Measurements from ENCODE around the gene CCDC174. TPM values are rescaled to one million over a fixed set of nuclear protein-coding genes. Genes with fewer than 3 reads are reported as not detected.

The CCDC174 gene
- total RNA-seq, 3 donors from 2014 or later: 20.0 to 29.8 (median 27.9) TPM

DNA sequence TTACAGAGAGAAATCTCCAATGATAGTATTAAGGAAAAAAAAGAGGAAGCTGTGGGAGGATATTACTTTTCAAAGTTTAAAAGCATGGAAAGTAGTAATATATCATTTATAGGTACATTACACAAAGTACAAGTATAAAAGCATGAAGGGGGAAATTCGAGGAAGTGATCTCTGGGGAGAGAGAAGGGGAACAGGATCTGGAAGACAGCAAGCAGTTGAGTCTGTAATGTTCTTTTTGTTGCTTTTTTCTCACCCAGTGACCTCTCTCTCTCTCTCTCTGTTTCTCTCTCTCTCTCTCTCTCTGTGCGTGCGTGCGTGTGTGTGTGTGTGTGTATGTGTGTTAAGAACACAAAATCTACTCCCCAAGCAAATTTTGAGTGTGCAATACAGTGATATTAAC is 33.6 kb downstream of the CCDC174 start:
- TF ChIP-seq, protein P1, sequence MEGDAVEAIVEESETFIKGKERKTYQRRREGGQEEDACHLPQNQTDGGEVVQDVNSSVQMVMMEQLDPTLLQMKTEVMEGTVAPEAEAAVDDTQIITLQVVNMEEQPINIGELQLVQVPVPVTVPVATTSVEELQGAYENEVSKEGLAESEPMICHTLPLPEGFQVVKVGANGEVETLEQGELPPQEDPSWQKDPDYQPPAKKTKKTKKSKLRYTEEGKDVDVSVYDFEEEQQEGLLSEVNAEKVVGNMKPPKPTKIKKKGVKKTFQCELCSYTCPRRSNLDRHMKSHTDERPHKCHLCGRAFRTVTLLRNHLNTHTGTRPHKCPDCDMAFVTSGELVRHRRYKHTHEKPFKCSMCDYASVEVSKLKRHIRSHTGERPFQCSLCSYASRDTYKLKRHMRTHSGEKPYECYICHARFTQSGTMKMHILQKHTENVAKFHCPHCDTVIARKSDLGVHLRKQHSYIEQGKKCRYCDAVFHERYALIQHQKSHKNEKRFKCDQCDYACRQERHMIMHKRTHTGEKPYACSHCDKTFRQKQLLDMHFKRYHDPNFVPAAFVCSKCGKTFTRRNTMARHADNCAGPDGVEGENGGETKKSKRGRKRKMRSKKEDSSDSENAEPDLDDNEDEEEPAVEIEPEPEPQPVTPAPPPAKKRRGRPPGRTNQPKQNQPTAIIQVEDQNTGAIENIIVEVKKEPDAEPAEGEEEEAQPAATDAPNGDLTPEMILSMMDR (IDR thresholded peaks at IDR 0.05): no peak
- Histone ChIP-seq H3K9me3 (no peaks in the 10 kb centered on the region), H3K4me1 (ENCODE audit: low read depth) (no peaks in the 10 kb centered on the region), H3K4me3 (no peak overlapping the region), H3K36me3 (ENCODE audit: low read depth) (no peaks in the 10 kb centered on the region)
- intact Hi-C loops (cut with DNase I, micrococcal nuclease): no loop called here
- no peak for DNase-seq
- no peak for ATAC-seq

DNA sequence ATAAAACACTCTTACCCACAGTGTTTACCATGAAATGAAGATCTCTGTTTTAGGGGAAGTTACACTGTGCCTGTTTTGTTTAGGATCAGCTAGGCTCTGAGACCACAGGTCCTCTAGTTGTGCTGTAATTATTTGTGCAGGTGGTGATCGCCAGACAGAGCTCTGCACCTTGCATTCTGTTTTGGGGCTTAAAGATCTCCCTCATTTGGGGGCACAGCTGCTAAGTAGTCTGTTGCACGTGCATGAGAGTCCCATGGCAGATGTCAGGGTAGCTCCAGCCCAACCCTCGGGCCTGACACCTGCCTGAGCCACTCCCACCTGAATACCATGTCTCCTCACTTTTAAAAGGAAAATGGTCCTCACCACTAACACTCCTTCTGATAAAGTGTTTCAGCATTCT is 35.8 kb downstream of the CCDC174 start:
- H3K4me3 ChIP-seq: no peak overlapping the region
- intact Hi-C loops (cut with DNase I, micrococcal nuclease): no loop called here
- no peak for ATAC-seq
- no peaks in the 10 kb centered on the region for H3K36me3 ChIP-seq (ENCODE audit: low read depth)
- no peaks in the 10 kb centered on the region for H3K4me1 ChIP-seq (ENCODE audit: low read depth)
- H3K9me3 ChIP-seq: no peaks in the 10 kb centered on the region
- no peak for DNase-seq
- TF ChIP-seq, protein P1 (IDR thresholded peaks at IDR 0.05): no peak

DNA sequence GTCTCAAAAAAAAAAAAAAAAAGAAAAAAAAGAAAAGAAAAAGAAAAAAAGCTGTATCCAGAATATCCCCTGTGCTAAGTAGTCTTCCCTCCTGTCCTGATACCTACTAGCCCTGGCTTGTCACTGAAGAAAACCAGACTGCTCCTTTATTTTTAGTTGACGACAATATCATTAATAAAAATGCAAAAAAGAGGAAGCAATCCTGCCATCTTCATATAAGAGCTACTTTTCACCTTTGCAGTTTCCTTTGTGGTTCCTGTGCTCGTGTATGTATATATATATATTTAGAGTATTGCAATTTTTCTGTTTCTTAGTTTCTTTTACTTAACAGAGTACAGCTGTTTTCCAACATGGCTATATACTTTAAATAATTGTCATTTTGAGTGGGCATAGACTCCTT is 37.0 kb downstream of the CCDC174 start:
- TF ChIP-seq, protein P1 (IDR thresholded peaks at IDR 0.05): no peak
- intact Hi-C loops (cut with DNase I, micrococcal nuclease): no loop called here

DNA sequence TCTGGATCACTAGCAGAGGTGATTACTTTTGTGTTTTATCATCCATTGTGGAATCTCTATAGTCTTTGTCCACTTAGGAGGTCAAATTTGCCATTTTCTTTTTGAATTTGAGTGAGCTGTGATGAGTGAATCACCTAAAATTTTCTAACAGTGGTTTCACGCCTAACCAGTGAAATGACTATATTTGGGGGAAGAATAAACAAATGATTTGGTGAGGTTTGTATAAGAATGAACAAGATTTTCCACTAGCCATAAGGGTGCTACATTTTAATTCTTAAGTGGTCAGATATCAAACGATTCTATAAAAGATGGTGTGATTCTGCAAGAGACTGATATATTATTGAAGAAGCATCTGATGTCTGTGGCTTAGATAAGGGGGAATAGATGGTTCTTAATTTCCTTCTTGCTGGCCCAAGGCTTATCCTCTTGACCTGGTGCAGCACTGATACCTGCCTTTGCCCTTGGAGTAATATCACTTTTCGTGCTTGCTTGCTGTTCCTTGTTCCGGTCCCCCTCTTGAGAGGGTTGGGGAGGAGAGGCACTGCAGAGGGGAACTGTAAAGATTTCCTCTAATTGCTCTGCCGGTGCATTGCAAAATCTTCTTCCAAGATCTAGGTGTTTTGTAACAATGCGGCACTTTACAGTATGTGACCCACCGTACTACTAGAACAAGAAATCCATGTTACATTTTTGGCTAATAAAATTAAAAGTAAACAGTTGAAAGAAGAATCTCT is 37.9 kb downstream of the CCDC174 start:
- Histone ChIP-seq H3K4me3 (no peak overlapping the region), H3K9me3 (no peaks in the 10 kb centered on the region), H3K36me3 (ENCODE audit: low read depth) (no peaks in the 10 kb centered on the region), H3K4me1 (ENCODE audit: low read depth) (no peaks in the 10 kb centered on the region)
- TF ChIP-seq, protein P1 (IDR thresholded peaks at IDR 0.05): no peak
- ATAC-seq: no peak
- no peak for DNase-seq
- intact Hi-C loops (cut with DNase I, micrococcal nuclease): no loop called here

More for the DNA sequence above, 37.0 kb downstream of the CCDC174 start:
- Histone ChIP-seq H3K9me3 (no peaks in the 10 kb centered on the region), H3K36me3 (ENCODE audit: low read depth) (no peaks in the 10 kb centered on the region), H3K4me3 (no peak overlapping the region), H3K4me1 (ENCODE audit: low read depth) (no peaks in the 10 kb centered on the region)
- ATAC-seq: no peak
- no peak for DNase-seq

DNA sequence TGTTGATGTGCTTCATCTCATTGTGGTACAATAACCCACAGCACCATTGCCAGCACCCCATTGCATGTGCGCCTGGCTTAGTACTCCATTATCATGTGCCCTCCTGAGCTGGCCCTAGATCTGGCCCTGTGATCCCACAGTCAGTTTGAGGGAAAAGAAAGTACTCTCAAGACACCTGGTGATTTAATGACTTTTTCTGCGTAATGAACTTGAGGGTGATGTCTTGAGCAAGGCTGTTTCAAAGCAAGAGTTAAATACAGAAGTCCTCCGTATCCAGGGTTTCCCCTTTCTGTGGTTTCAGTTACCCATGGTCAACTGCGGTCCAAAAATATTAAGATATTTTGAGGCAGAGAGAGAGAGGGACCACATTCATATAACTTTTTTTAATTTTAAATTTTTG is 39.7 kb downstream of the CCDC174 start:
- no peaks in the 10 kb centered on the region for H3K4me1 ChIP-seq (ENCODE audit: low read depth)
- no peaks in the 10 kb centered on the region for H3K36me3 ChIP-seq (ENCODE audit: low read depth)
- ATAC-seq (no peak), DNase-seq (no peak)
- no peaks in the 10 kb centered on the region for H3K9me3 ChIP-seq
- TF ChIP-seq, protein P1 (IDR thresholded peaks at IDR 0.05): no peak
- intact Hi-C loops (cut with DNase I, micrococcal nuclease): no loop called here
- no peak overlapping the region for H3K4me3 ChIP-seq
